ENCODE data around the gene SPSB1.
"Not testable (repeated sequence)": the region's sequence is repeated elsewhere in the genome, so short reads cannot be mapped to it uniquely, and the experiment has no call there.

Gene SPSB1

DNA sequence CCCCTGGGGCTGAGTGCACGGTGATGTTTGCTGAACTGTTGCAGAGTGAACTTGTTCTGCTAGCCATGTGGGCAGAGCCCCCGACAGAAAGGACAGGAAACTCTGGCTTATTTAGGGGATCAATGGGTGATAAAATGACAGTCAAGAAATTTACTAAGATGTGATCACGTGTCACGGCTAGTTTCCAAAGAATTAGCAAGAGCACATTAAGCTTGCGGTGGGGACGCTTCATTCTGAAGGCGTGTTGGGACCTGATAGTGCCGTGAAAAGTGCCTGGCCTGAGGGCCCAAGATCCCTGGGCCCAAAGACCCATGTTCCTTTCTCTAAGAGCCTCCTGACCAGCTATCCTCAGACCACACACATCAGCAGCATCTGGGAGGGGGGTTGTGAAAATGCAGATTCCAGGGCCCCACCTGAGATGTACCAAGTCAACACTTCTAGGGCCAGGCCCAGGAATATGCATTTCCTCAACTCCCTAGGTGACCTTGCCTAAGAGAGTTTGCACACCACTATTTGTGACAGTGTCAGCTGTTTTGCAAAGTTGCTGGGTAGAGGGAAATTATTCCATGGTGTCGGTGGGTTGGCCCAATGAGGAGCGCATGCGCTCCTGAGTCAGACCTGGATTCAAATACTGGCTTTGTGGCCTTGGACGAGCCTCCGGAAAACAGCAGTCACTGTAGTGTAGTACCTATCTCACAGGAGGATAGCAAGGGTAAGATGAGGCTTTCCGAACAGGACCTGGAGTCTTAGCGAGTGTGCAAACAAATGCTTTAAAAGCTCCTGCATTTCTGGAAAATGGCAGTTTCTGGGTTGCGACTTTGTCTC is 77.5 kb downstream of the SPSB1 start:
- no peak for DNase-seq

DNA sequence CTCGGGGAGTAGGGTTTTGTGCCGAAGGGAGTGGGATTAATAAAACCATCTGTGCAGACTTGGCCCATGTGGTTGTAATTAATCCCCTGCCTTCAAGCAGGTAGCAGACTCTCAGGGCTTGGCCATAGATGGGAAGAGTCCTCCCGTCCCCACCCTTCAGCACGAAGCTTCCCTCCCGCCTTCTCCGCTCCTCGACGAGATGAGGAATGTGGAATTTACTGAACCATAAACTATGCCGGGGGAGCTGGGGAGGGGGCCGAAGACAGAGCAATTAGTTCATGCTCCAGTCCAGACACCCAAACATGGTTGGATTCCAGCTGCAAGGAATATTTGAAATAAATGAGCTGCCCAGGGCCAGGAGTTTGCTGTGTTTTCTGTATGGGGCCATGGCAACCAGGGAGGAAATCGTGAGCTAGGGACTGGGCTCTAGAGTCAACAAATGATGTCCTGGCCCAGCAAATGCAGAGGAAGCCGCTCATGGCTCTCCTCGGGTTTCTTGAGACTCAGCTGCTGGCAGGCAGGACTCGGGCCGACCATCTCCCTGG is 78.8 kb downstream of the SPSB1 start:
- DNase-seq: no peak

DNA sequence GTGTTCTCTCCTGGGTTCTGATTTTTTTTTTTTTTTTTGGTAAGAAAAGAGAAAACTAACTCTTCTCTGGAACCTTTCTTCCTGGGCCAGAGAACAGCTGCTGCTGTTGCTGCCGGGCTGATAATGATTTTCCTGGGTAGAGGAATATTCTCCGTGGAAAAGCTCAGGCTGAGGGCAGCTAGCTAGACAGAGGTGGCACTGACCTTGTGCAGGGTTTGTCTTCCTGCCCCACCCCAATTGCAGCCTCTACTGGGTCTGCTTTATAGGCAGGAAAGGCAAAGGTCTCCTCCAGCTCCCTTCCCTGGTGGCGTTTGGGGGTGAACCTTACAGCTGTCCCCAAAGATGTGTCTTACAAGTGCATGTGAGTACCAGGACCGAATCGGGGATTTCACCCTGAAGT is 79.3 kb downstream of the SPSB1 start:
- no peak for DNase-seq

DNA sequence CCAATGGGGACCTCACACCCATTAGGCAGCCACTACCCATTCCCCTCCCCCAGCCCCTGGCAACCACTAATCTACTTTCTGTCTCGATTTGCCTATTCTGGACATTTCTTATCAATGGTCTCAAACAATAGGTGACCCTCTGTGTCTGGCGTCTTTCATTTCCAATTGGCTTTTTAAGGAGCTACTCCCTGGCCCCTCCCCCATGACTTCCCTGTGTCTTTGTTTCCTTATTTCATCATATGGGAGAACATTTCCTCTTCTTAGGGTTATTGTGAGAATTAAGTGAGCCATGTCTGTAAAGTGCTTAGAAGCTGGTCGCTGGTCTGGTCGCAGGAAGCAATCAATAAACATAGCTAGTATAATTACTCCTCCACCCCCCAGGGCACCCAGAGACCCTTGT is 80.9 kb downstream of the SPSB1 start:
- no peak for DNase-seq

DNA sequence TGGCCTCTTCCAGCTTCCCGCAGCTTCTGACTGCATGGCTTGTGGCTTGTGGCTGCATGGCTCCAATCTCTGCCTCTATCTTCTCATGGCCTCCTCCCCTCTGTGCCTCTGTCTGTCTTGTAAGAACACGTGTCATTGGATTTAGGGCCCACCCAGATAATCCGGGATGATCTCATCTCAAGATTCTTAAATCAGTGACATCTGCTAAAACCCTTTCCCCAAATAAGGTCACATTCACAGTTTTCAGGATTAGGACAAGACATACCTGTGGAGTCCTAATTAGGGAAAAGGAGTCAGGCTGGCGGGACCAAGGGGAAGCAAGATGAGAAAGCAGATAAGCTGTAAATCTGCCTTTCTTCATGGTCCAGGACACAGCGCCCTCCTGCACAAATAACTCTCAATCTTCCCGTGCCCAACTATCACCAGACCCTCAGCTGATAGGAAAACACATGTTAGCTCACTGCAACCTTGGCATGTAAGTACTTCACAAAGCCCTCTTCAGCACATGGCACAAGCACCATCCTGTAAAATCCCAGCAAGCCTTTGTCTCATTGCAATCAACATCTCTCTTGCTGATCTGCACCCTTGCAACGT is 82.2 kb downstream of the SPSB1 start:
- no peak for DNase-seq

DNA sequence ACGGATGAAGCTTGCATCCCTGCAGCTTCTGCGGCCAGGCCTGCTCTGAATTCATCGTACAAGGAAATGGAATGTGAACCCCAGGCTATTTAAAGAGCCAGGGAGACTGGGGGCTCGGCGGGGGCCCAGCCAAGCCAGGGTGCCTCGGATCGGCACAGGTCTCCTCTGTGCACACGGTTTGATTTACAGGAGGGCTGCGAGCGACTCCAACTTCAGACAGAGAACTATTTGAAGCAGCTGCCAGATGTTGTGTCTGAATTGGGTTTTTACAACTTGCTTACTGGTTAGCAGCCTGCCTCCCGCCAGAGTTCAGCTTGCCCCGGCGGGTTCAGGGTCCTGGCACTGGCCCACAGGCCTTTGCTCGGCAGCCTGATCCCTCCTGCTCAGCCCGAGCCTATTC is 83.2 kb downstream of the SPSB1 start:
- DNase-seq: no peak

DNA sequence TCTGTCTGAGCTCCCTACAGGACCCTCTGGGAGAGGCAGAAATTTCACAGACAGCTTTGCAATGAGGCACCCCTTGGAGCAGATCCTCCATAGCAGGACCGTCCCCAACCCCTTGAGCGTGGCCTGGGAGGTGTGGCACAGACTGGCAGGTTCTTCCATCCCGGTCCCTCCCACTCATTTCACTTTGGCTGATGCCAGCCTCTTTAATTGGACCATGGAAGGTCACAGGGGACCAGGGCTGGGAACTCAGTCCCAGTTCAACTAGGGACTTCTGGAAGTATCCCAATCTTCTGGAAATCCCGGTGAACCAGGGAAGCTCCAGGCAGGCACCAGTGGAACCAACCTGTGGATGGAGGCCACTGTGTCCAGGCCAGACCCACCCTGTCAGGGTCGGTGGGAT is 83.7 kb downstream of the SPSB1 start:
- DNase-seq: no peak

DNA sequence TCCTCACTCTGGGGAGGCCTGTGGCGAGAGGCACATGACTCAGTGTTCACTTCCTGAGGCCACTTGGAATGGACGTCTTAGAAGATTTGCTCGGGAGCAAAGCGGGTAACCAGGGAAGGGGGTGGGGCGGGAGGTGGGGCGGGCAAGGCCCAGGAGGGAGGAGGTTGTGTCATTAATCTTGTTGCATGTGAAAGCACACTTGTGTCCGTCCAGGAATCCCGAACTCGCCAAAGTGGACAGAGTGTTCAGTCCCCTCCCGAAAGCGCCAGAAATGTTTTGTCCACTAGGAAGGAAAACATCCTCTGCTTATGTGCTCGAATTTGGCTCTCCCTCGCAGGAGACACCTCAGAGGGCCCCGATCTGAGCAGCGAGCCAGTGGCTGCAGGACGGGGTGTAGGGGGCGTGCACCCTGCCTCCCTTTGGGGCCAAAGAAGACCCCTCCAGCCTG is 84.2 kb downstream of the SPSB1 start:
- no peak for DNase-seq

DNA sequence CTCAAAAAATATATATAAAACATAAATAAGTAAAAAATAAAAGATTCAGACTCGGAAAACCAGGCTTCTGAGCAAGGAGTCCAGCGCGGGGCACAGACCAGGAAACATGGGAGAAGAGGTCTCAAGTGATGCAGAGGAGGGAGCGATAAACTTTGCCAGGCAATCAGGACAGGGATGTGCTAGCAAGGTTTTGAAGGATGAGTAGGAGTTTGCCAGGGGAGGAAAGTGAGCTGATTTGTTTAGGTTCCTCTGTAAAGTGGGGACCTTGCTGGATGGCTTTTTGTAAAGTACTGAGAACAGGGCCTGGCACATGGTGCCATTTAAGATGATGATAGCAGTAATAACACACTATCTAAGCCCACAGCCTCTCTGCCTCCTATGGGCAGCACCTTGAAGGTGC is 86.1 kb downstream of the SPSB1 start:
- DNase-seq: no peak

DNA sequence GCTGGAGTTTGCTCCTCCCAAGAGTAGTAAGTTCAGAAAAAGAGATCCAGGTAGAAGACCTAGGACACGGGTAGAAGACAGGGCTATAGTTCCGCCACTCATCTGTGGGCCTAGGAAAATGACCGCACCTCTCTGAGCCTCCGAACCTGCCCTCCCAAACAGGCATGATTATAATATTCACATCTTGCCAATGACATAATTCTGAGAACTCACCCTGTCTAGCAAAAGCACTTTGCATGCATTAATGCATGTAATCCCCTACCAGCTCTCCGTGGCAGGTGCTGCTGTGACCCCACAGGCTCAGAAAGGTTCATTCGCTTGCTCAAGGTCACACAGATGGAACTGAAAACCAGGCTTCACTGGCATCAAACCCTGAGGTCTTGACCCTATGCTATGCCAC is 88.0 kb downstream of the SPSB1 start:
- DNase-seq: no peak

DNA sequence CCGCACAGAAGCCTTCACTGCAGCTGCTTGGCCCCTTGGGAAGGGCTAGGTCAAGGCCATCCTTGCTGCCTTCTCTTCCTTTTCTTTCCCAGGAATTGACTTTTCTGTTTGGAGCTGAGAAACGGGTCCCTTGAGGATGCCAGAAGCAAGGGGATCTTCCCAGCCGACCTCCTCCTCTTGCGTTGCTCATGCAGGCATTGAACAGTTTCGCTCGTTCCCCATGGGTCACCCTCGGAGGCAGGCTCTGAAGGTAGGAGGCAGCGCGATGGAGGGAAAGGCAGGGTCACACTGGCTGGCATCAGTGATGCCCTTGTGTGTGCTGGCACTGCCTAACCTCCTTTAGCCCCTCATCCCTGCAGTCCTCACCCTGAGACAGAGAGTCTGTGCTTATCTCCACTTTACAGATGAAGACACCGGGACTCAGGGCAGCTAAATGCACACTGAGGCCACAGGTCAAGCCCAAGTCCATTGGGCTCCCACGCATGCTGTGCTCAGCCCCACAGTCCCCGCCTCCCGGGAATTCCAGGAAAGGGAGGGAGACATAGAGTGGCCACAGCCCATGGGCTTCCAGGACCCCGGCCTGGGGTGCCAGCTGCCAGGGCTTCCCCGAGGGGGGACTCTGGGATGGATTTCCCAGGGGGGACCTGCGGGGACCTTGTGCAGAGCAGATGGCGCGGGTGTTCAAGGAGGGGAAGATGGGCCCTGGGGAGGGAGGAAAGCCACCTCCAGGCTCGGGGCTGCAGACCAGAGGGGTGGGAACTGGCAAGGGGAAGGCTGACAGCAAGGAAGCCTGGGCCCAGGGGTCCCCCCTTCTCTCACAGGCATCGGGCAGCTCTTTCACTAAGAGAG is 90.2 kb downstream of the SPSB1 start:
- no peak for DNase-seq

DNA sequence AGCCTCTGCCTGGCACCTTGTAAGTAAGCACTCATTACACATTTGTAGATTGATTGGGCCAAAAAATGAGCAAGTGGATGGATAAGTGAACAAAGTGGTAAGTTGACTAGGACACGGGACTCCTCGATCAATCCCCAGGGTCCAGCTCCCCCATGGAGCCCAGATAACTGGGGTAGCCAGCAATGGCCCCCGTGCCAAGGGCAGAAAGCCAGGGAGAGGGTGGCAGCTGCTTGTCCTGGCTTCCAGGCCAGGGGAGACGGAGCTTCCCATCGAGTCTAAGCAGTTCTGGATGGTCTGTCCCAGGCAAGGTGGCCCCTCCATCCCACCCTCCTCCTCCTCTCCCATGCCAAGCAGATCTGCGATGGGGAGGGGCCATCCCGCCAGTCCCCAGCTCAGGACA is 91.4 kb downstream of the SPSB1 start:
- DNase-seq: no peak

DNA sequence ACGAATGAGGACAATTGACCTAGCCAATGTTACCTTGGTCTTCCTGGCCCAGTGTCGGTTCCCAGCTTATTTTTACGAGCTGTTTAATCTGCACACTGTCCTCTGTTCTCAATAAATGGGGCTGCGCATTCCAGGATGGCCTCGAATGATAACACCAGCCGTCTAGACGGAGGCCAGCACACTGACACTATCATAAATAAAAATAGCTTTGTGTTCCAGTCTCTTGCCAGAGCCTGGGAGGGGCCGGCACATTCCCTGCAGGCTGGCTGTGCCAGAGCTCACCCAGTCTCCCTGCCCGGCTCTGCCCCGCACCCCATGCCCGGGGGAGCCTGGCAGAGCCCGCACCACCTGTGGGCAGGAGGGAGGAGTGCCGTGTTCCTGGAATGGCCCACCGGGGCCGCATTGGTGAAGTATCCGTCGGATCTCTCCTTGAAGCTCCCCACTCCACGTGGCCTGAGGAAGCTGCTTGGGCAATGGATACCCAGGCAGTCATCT is 92.1 kb downstream of the SPSB1 start:
- no peak for DNase-seq

DNA sequence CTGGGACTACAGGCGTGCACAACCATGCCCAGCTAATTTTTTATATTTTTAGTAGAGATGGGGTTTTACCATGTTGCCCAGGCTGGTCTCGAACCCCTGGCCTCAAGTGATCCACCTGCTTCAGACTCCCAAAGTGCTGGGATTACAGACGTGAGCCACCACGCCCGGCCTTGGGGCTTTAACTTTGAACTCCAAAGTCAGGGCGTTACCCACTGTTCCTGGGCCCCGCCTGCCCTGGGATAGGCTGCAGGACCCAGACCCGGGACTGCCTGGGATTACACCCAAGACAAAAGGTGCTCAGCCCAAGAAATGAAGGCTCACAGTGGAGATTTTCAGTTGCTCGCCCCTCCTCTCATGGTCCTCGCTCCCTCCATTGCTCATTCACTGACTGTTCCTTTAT is 92.7 kb downstream of the SPSB1 start:
- DNase-seq: not testable (repeated sequence)

DNA sequence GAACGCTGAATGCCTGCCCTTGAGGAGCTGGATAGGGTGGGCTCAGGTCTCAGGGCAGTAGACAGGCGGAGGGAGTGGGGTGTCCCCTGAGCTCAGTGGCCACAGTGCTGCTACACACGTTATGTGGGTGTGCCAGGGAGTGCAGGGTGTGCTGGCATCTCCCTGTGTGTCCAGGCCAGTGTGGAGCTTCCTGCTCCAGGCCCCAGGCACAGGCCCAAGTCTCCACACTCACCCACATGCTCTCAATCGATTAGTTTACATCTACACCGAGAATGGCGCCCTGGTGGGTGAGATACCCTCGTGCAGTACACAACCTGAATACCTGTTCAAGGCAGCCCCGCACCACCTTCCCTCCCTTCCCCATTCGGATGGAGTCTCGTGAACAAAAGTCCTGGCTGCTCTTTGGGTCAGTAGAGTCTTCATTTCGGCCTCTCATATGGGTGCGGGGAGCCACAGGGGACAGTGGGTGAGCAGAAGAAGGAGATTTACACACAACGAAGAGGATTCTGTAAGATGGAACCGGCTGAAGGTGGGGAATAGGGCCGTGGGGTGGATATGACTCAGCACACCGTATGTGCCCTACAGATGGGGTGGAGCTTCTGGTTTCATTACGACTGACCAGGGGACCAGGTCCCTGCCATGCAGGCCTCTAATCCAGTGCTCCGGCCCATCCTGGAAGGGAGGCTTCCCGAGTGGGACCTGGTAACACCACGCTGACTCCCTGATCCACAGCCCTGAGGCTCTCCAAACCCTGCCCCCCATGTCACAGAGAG is 93.3 kb downstream of the SPSB1 start:
- DNase-seq: no peak

DNA sequence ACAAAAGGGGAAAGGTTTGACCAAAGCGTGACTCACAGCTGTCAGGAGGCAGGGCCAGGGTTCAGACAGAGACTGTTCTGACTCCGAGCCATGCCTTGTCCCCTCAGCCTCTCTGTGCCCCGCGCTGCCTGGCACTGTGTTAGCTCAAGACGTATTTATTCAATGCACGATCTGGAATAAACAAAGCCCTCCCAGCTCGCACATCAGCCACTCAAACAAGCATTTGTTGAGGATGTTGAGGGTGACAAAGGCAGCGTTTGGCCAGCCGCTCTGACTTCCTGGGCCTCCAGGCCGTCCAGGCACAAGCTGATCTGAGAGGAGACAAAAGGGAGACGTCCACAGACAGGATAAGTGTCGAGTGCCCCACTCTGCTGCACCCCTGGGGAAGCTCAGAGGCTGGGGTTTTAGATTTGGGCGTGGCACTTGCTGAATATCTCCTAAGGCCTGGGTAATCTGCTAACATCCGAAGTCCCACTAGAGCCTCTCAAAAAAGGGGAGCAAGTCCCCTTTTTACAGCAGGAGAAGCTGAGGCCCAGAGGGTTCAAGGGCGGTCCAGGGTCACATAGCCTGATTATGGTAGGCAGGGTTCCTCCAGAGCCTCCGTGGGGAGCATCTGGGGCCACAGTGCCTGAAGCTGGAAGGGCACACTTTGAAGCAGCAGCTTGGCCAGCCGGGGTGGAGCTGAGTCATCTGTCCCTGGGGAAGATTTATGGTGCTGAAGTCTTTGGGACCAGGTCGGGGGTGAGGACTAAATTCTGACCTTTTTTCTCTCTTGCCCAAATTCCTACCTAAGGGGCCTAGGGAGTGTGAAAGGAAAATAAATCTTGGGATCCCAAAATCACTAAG is 95.9 kb downstream of the SPSB1 start:
- DNase-seq: no peak

DNA sequence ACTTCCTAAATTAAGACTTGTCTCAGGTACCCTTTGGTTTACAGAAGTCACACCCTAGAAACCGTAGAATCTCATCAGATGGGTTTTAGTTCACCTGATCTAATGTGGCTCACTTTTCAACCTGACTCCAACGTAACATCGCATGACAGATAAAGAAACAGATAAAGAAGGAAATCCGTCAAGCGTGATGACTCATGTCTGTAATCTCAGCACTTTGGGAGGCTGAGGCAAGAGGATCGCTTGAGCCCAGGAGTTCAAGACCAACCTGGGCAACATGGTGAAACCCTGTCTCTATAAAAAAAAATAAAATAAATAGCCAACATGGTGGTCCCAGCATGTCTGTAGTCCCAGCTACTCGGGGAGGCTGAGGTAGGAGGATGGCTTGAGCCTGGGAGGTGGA is 97.3 kb downstream of the SPSB1 start:
- DNase-seq: no peak

DNA sequence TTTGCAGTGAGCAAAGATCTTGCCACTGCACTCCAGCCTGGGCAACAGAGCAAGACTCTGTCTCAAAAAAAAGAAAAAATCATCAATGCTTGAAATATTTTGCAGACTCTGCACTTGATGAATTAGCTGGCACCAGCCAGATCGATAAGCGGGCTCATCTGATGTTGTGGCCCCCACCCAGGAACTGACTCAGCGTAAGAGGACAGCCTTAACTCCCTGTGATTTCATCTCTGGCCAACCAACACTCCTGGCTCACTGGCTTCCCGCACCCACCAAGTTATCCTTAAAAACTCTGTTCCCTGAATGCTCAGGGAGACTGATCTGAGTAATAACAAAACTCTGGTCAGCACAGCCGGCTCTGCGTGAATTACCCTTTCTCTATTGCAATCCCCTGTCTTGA is 98.9 kb downstream of the SPSB1 start:
- DNase-seq: no peak

DNA sequence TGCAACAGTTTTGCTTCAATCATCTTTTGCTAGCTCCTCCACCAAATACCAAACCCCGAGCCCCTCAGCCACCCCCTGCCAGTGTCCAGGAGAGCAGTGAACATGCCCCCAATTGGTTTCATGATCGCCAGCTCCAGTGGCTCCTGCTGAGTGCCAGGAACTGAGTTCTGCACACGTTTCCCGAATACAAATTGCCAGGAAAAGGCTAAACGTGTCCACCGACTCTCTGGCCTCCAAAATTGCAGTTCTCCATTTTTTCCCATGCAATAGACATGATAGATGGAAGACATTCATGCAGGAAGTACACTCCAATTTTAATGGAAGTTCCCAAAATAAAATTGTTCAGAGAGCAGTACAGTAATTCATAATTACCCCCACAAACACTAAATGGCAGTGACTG is 101.3 kb downstream of the SPSB1 start:
- DNase-seq: no peak

DNA sequence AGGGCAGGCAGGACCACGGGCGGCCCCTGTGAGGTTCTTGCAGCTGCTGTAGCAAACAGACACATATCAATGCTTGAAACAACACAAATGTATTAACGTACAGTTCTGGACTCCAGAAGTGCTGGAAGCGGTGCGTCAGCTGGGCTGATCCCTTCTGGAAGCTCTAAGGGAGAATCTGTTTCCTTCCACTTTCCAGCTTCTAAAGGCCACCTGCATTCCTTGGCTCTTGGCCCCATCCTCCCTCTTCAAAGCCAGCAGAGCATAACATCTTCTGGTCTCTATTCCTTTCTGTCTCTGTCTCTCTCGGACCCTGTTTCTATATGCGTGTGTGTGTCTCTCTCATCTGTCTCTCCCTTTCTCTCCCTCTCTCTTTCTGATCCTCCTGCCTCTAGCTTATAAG is 102.3 kb downstream of the SPSB1 start:
- no peak for DNase-seq

DNA sequence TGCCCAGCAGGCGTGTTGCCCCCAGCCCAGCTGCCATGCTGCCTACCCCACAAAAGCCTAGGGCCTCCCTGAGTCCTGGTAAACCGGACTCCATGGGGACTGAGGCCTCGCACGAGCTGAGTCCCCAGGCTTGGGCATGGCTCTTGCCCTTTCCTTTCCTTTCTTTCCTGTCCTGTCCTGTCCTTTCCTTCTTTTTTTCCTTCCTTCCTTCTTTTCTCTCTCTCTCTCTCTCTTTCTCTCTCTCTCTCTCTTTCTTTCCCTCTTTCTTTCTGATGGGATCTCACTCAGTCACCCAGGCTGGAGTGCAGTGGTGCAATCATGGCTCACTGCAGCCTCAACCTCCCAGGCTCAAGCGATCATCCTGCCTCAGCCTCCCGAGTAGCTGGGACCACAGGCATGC is 104.4 kb downstream of the SPSB1 start:
- no peak for DNase-seq

Data from NCI-H1105 treated with DMSO at 0.1 percent for 48 hours (cell line).